ENCODE measurements around the gene TSPAN14. TPM values are rescaled to one million over a fixed set of nuclear protein-coding genes. Genes with fewer than 3 reads are reported as not detected.

TSPAN14 gene
- total RNA-seq, 1 donor from 2014 or later = 169 TPM

GRCh38 chr10:80545258-80545881, 91.3 kb downstream of the TSPAN14 start:
- Histone ChIP-seq H3K27ac (no peak overlapping the region), H3K9me3 (no peaks in the 10 kb centered on the region), H3K36me3 (no peaks in the 10 kb centered on the region), H3K4me1 (peaks cover 13% of the 10 kb centered on the region), H3K4me3 (no peak overlapping the region), H3K27me3 (ENCODE audit: low read depth) (no peaks in the 10 kb centered on the region)
- intact Hi-C loops (cut with DNase I) = no loop called here
- no peak for DNase-seq
- no peak for TF ChIP-seq CTCF (IDR thresholded peaks at IDR 0.05)
- no peak for ATAC-seq

DNA sequence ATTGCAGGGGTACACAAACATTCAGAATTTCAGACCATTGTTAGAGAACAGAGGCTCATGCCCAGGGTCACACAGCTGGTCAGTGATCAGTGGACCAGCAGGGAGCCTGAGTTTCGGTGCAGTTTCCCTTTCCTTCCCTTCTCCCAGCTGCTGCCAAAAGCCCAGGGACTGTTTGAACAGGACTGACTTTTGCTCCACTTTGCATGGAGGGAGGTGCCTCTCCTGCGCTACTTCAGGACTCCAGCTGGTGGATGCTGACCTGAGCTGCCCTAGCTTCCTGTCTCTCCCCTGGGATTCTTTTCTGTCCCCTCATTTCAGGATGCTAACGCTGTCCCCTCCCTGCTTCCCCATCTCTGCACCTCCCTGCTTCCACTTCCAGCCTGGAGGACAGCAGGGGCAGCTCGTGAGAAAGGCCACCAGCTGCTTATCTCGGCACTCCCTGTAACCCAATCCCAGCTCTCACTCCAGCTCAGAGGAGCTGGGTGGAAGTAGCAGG, 98.1 kb downstream of the TSPAN14 start:
- H3K27me3 ChIP-seq (ENCODE audit: low read depth) = no peaks in the 10 kb centered on the region
- H3K27ac ChIP-seq = no peak overlapping the region
- H3K9me3 ChIP-seq = no peaks in the 10 kb centered on the region
- no peaks in the 10 kb centered on the region for H3K4me1 ChIP-seq
- intact Hi-C loops (cut with DNase I) = no loop called here
- DNase-seq (no peak), ATAC-seq (peak; percentile 57 to 64)
- H3K36me3 ChIP-seq = no peaks in the 10 kb centered on the region
- TF ChIP-seq CTCF (IDR thresholded peaks at IDR 0.05) = no peak
- H3K4me3 ChIP-seq = no peak overlapping the region

GRCh38 chr10:80553436-80553835, 99.3 kb downstream of the TSPAN14 start:
- DNase-seq = no peak
- Histone ChIP-seq H3K9me3 (no peaks in the 10 kb centered on the region), H3K4me3 (no peak overlapping the region), H3K4me1 (no peaks in the 10 kb centered on the region), H3K36me3 (no peaks in the 10 kb centered on the region), H3K27ac (no peak overlapping the region), H3K27me3 (ENCODE audit: low read depth) (no peaks in the 10 kb centered on the region)
- intact Hi-C loops (cut with DNase I) = no loop called here
- TF ChIP-seq CTCF (IDR thresholded peaks at IDR 0.05) = no peak
- no peak for ATAC-seq

GRCh38 chr10:80554050-80554449, 99.9 kb downstream of the TSPAN14 start:
- DNase-seq = no peak
- intact Hi-C loops (cut with DNase I) = no loop called here

DNA sequence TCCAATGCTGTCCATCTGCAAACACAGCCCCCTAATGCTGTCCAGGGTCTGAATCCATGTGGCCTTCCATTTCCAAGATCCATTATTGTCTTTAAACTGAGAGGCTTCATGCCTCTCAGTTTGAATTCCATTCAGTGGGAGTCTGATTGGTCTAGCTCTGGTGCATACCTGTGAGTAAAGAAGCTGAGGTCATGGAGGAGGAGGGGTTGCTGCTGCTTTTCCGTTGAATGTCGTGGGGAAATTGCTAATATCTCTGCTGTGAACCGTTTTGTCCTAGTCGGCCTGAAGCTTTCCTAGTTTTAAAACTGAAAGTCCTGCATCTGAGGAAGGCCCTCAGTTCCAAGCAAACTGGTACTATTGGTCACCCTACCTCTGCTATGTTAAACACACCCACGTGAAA, 101.3 kb downstream of the TSPAN14 start:
- TF ChIP-seq CTCF (IDR thresholded peaks at IDR 0.05) = no peak
- Histone ChIP-seq H3K36me3 (no peaks in the 10 kb centered on the region), H3K9me3 (no peaks in the 10 kb centered on the region), H3K4me3 (no peak overlapping the region), H3K4me1 (no peaks in the 10 kb centered on the region), H3K27ac (no peak overlapping the region), H3K27me3 (ENCODE audit: low read depth) (no peaks in the 10 kb centered on the region)
- no peak for DNase-seq
- intact Hi-C loops (cut with DNase I) = no loop called here
- no peak for ATAC-seq

More at GRCh38 chr10:80554050-80554449, 99.9 kb downstream of the TSPAN14 start:
- Histone ChIP-seq H3K27ac (no peak overlapping the region), H3K36me3 (no peaks in the 10 kb centered on the region), H3K9me3 (no peaks in the 10 kb centered on the region), H3K4me1 (no peaks in the 10 kb centered on the region), H3K27me3 (ENCODE audit: low read depth) (no peaks in the 10 kb centered on the region), H3K4me3 (no peak overlapping the region)
- no peak for ATAC-seq
- no peak for TF ChIP-seq CTCF (IDR thresholded peaks at IDR 0.05)

Data from lower lobe of right lung (tissue), 2 donors.